Smooth muscle cell of the brain vasculature (primary cell): Measurements from ENCODE around the gene RGL3.
"Not testable (repeated sequence)": the region's sequence is repeated elsewhere in the genome, so short reads cannot be mapped to it uniquely, and the experiment has no call there.

ENCODE experiments used
- DNase-seq: peaks from one replicate; pipeline ENCODE4 v3.0.0-alpha.2; 2012; ENCODE audit warnings: low read depth, low spot score

RGL3 gene

DNA sequence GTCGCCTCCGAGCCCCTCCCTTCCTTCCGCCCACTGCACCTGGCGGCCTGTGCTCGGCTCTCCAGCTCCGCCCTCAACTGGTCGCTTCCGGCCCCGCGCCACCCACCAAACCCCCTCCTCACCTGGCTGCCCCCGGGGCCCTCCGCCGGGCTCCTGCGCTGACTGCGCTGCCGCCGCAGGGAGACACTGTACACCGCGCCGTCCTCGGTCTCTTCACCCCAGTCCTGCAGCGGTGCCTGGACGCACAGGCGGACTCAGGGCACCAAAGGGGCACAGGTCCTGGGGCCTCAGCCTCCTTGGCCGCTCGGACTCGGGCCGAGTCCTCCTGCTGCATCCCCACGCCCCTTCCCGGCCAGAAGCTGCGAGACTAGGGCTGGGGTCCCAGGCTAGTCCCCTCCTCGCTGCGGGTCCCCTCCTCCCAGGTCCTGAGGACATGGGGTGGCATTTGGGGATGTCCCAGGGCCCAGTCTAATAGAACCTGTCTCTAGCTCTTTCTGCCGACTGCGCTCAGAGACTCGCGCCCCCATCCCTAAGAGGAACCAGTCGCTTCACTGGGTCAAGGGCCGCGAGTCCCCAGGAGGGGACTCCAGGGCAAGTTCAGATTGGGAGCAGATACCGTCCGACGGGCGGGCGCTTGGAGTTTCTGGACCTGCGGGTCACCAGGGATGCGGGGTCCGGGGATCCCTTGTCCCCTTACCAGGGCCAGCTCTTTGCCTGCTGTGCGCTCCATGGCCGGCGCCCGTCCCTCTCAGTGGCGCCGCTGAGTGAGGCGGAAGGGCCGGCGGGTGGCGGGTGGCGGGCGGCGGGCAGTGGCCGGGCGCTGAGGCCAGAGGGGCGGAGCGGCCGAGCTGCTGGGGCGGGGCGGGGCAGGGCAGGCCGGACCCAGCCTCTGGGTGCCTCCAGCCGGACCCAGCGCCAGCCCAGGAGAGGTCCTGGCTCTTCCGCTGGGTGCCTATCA lies at the start of gene RGL3:
TSS of gene RGL3 (minus strand) at position 766 of the 958 bp plus-strand sequence. CDS start at position 730, 36 bp downstream.
- no peak for DNase-seq

DNA sequence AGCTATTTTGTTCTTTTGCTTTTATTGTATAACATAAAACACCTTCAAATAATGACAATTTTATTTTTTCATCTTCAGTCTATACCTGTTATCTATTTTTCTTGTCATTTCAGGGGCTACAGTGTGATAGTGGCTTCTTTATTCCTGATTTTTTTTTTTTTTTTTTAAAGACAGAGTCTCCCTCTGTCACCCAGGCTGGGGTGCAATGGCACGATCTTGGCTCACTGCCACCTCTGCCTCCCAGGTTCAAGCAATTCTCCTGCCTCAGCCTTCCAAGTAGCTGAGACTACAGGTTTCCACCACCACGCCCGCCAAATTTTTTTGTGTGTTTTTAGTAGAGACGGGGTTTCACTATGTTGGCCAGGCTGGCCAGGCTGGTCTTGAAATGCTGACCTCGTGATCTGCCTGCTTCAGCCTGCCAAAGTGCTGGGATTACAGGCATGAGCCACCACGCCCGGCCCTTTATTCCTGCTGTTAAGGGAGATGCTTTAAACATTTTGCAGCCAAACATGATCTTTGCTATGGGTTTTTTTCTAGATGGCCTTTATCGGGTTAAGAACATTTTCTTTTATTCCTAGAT lies 49.2 kb upstream of the RGL3 start:
- DNase-seq, result not testable (repeated sequence)

GRCh38 chr19:11465600-11465999 lies 46.5 kb upstream of the RGL3 start:
- no peak for DNase-seq

GRCh38 chr19:11464333-11465265 lies 45.5 kb upstream of the RGL3 start:
- no peak for DNase-seq

GRCh38 chr19:11463391-11463790 lies 44.3 kb upstream of the RGL3 start:
- DNase-seq, result no peak

GRCh38 chr19:11461453-11461852 lies 42.3 kb upstream of the RGL3 start:
- DNase-seq, result no peak

- DNase-seq, result no peak
Measured at GRCh38 chr19:11460207-11460606, 41.1 kb upstream of the RGL3 start.

DNA sequence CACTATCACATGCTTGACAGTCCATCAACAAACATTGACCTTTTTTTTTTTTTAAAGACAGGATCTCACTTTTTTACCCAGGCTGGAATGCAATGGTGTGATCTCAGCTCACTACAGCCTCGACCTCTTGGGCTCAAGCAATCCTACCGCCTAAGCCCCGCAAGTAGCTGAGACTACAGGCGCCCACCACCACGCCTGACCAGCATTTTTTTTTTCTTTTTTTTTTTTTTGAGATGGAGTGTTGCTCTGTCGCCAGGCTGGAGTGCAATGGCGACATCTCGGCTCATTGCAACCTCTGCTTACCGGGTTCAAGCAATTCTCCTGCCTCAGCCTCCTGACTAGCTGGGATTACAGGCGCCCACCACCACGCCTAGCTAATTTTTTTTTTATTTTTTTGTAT lies 39.8 kb upstream of the RGL3 start:
- DNase-seq, result not testable (repeated sequence)

DNA sequence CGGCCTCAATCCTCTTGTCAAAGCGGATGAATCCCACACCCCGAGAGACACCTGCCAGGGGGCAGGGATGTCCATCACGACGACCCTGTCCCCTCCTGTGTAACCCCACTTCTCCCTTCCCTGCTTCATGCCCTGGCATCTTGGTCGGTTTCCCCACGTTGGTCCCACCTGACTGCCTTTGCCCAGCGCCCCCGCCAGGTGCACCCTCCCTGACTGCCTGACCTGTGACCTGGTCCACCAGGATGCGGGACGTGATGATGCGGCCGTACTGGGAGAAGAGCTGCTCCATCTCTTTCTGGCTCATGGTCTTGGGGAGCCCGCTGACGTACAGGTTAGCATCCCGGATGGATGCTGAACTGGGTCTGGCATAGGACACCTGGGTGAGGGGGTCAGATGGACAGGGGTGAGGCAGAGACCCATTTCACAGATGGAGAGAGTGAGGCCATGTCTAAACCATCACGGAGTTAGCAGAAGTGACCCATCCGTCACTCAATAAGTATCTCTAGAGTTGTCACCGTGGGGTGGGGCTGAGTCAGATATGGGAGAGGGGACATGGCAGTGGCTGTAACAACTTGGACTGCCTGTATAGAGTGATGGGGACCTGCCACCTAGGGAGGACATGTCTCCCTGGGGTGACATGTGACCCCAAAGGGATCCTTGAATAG lies 39.3 kb upstream of the RGL3 start:
- no peak for DNase-seq

- no peak for DNase-seq
Measured at GRCh38 chr19:11457831-11458230, 38.7 kb upstream of the RGL3 start.

DNA sequence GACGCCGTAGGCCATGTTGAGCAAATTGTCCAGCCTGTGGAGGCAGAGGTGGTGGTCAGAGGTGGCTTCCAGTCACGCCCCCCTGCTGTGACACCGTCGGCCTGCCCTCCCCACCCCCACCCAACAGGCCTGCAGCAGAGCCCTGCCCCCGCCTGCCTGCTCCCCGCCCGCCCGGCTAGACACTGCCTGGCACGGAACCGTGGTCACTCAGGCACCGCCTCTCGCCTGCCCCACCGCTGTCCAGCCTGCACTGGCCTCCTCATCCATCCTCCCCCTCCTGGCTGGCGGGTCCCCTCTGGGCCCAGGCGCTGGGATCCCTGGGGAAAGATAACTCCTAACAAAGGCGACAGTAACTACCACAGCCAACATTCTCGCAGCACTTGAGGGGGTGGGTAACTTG lies 38.0 kb upstream of the RGL3 start:
- no peak for DNase-seq

DNA sequence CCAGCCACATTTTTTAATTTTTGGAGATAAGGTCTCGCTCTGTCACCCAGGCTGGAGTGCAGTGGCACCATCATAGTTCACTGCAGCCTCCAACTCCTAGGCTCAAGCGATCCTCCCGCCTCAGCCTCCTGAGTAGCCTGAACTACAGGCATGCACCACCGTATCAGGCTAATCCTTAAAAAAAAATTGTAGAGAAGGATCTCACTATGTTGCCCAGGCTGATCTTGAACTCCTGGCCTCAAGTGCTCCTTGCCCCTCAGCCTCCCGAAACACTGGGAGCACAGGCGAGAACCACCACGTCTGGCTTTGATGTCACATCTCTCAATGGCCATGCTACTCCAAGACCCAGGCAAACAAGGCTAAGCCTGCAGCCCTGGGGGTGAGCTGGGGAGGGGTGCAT lies 37.5 kb upstream of the RGL3 start:
- DNase-seq, result no peak

DNA sequence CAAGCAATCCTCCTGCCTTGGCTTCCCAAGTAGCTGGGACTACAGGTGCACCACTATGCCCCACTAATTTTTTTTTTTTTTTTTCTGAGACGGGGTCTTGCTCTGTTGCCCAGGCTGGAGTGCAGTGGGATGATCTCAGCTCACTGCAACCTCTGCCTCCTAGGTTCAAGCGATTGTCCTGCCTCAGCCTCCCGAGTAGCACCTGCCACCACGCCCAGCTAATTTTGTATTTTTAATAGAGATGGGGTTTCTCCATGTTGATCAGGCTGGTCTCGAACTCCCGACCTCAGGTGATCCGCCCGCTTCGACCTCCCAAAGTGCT lies 36.1 kb upstream of the RGL3 start:
- DNase-seq, result not testable (repeated sequence)

DNA sequence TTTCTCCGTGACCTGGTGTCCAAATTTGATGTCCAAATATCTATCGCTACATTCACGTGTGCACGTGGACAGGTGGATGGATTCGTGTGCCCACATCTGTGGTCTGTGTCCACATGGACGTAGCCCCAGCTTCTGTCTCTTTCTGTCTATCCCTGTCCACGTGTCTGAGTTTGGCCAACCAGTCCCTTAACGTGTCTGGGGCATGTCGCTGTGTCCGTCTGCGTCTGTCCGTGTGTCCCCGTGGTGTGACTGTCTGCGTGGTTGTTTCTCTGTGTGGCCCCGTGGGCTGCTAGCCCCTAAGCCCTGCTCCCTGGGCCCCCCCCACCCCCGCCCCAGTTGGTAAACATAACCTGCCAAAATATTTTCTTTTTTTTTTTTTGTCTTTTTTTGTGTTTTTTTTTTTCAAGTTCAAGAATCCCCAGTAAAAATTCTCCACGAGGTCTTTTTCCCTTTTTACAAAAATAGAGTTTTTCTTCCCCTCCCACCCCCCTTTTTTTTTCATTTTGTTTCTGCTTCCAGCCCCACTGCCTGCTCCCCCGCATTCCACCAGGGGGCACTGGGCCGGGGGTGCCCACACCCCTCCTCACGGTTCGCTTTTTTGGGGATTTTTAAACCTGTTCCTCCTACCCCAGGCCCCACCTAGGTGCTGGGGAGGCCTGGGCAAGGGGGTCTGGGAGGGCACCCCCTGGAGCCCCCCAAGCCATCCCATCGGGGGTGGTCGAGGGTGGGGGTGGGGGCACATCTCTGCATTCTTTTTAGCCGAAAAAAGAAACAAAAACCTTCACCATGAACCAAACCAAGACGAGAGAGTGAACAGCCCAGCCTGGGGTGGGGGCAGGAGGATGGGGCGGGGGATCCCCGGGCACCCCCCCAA lies 34.6 kb upstream of the RGL3 start:
- DNase-seq, result no peak

- no peak for DNase-seq
Measured at GRCh38 chr19:11452620-11453310, 33.7 kb upstream of the RGL3 start.

GRCh38 chr19:11451871-11452619 lies 32.9 kb upstream of the RGL3 start:
- no peak for DNase-seq

GRCh38 chr19:11451327-11451870 lies 32.3 kb upstream of the RGL3 start:
- no peak for DNase-seq

- no peak for DNase-seq
Measured at GRCh38 chr19:11450570-11451326, 31.6 kb upstream of the RGL3 start.
